CD14-positive monocyte (primary cell): ENCODE results near the gene TBC1D2. TPM values are rescaled to one million over a fixed set of nuclear protein-coding genes. Genes with fewer than 3 reads are reported as not detected.
A peak's percentile ranks its signal among the peaks of the same experiment; 100 is the strongest.

Experiments
- DNase-seq, 3 donors: peaks; one replicate each; pipeline ENCODE4 v3.0.0-alpha.2; 2011 to 2022
- H2AFZ ChIP-seq: 2 replicates; pipeline ENCODE4 v1.6.0; 2012; ENCODE audit warnings: mild to moderate bottlenecking, low read depth, low read length, inconsistent platforms; ENCODE audit not compliant: insufficient read depth, poor library complexity, severe bottlenecking
- H3K27ac ChIP-seq, 2 donors: 1 replicate in 1 of 2; 2 replicates in 1 of 2; pipeline ENCODE4 v1.5.1; 2012 to 2013; ENCODE audit warnings: low read length in 2 of 2, control low read depth in 1 of 2, inconsistent platforms in 1 of 2, low read depth in 1 of 2, mild to moderate bottlenecking in 1 of 2
- H3K27me3 ChIP-seq, 2 donors: one replicate each; pipeline versions ENCODE4 v1.6.0 to v1.6.1; 2011 to 2013; ENCODE audit warnings: low read length in 2 of 2; ENCODE audit not compliant: control insufficient read depth in 2 of 2, insufficient read depth in 2 of 2
- H3K36me3 ChIP-seq, 2 donors: replicated peaks in 1 of 2; 1 replicate in 1 of 2; 2 replicates in 1 of 2; pipeline versions ENCODE4 v1.5.1 to v1.6.1; 2012 to 2013; ENCODE audit warnings: low read length in 2 of 2, control low read depth in 1 of 2, inconsistent platforms in 1 of 2, mild to moderate bottlenecking in 1 of 2; ENCODE audit not compliant: insufficient read depth in 2 of 2, control insufficient read depth in 1 of 2
- H3K4me1 ChIP-seq, 2 donors: 1 replicate in 1 of 2; 2 replicates in 1 of 2; pipeline versions ENCODE4 v1.5.1 to v1.6.1; 2012 to 2013; ENCODE audit warnings: low read length in 2 of 2, control low read depth in 1 of 2, inconsistent platforms in 1 of 2, mild to moderate bottlenecking in 1 of 2, moderate library complexity in 1 of 2; ENCODE audit not compliant: insufficient read depth in 2 of 2, control insufficient read depth in 1 of 2
- H3K4me2 ChIP-seq: replicated peaks from 2 replicates; pipeline ENCODE3; 2012; ENCODE audit warnings: low read length, moderate library complexity, mild to moderate bottlenecking; ENCODE audit not compliant: poor library complexity, severe bottlenecking; ENCODE audit errors: extremely low read depth
- H3K4me3 ChIP-seq, 3 experiments: fragments of 200-600 bp in 1 of 3; sonication (generic) in 1 of 3; replicated peaks in 1 of 3; 1 replicate in 2 of 3; 2 replicates in 1 of 3; pipeline ENCODE4 v1.5.1; 2011 to 2013; ENCODE audit warnings: low read length in 3 of 3, mild to moderate bottlenecking in 3 of 3, control low read depth in 2 of 3, low read depth in 2 of 3, inconsistent platforms in 1 of 3, moderate library complexity in 1 of 3
- H3K79me2 ChIP-seq: 2 replicates; pipeline ENCODE4 v1.6.0; 2012; ENCODE audit warnings: mild to moderate bottlenecking, control low read depth, inconsistent platforms, low read length, moderate library complexity; ENCODE audit not compliant: insufficient read depth
- H3K9ac ChIP-seq: 2 replicates; pipeline ENCODE4 v1.6.0; 2017; ENCODE audit warnings: low read length, mild to moderate bottlenecking; ENCODE audit not compliant: insufficient read depth, poor library complexity, severe bottlenecking
- H3K9me3 ChIP-seq, 2 donors: replicated peaks in 1 of 2; 1 replicate in 1 of 2; 2 replicates in 1 of 2; pipeline versions ENCODE4 v1.5.1 to v1.6.1; 2012 to 2013; ENCODE audit warnings: low read length in 2 of 2, control low read depth in 1 of 2; ENCODE audit not compliant: control insufficient read depth in 1 of 2, insufficient read depth in 1 of 2
- H4K20me1 ChIP-seq: 2 replicates; pipeline ENCODE4 v1.6.0; 2012; ENCODE audit warnings: mild to moderate bottlenecking, low read length, control low read depth, moderate library complexity; ENCODE audit not compliant: insufficient read depth
- H3K27ac Mint-ChIP-seq, 7 donors: one replicate each; pipeline ENCODE4 v1.8.0; 2020; ENCODE audit warnings: mild to moderate bottlenecking in 7 of 7, mixed read lengths in 7 of 7, moderate library complexity in 6 of 7, inconsistent platforms in 2 of 7
- H3K27me3 Mint-ChIP-seq, 3 donors: one replicate each; pipeline ENCODE4 v1.8.0; 2021 to 2022; ENCODE audit warnings: low read depth in 3 of 3, mild to moderate bottlenecking in 3 of 3, mixed read lengths in 3 of 3, moderate library complexity in 3 of 3, inconsistent platforms in 1 of 3
- H3K36me3 Mint-ChIP-seq, 2 donors: one replicate each; pipeline ENCODE4 v1.8.0; 2020; ENCODE audit warnings: mixed read lengths in 2 of 2, inconsistent platforms in 1 of 2, mild to moderate bottlenecking in 1 of 2
- H3K4me1 Mint-ChIP-seq: one replicate; pipeline ENCODE4 v1.8.0; 2020; ENCODE audit warnings: mild to moderate bottlenecking, mixed read lengths
- H3K4me3 Mint-ChIP-seq, 2 donors: one replicate each; pipeline ENCODE4 v1.8.0; 2020; ENCODE audit warnings: mild to moderate bottlenecking in 2 of 2, mixed read lengths in 2 of 2, moderate library complexity in 1 of 2
- H3K9me3 Mint-ChIP-seq, 7 donors: one replicate each; pipeline ENCODE4 v1.8.0; 2020 to 2022; ENCODE audit warnings: mixed read lengths in 7 of 7, mild to moderate bottlenecking in 6 of 7, moderate library complexity in 6 of 7, inconsistent platforms in 2 of 7
- WGBS: methylation state at CpG from one replicate; pipeline ENCODE4 v1.1.5; 2013; ENCODE audit warnings: missing lambda C conversion rate; ENCODE audit not compliant: insufficient coverage; 5-methylcytosine and 5-hydroxymethylcytosine counted together
- intact Hi-C, 2 donors: fragments of 100-400 bp; cut with micrococcal nuclease; formaldehyde crosslinking; loops; one replicate each; pipeline versions ENCODE4 v1.15.0 to v1.15.1; 2023
- polyA plus RNA-seq, 3 donors: library from polyadenylated mRNA; depleted of rRNA in 1 of 3; unstranded in 2 of 3; stranded (reverse) in 1 of 3; fragments of 300-500 nt in 2 of 3; fragments of >200 nt in 1 of 3; fragmentation: Illumina TruSeq in 2 of 3; gene quantifications; 1 replicate in 2 of 3; 2 replicates in 1 of 3; pipeline ENCODE4 v1.2.3, GENCODE V29; 2012 to 2021
- TF ChIP-seq, protein P1 (sequence below): fragments of 200-600 bp; IDR thresholded peaks from one replicate; pipeline ENCODE4 v1.8.0; 2022; ENCODE audit warnings: antibody characterized with exemption, mild to moderate bottlenecking

The TBC1D2 gene
- polyA plus RNA-seq, 3 donors = 23.2 to 55.7 (median 34.4) TPM

DNA sequence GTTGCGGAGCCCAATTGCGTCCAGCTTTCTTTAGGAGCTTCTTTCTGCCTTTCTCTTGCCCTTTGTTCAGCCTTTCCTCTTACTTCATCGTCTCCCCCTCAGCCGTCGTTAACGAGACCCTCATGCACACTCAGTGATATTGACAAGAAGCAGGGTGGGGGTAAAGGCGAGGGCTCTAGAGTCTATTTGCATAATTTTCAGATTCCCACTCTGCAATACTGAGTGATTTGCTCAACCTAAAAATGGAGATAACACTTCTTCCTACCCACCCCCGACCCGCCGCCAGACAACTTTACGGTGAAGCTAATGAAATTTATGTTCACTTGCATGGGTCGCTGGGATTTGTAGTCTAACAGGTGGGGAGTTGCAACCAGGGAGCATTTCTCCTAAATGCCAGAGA is 1.3 kb upstream of the TBC1D2 start:
- Mint-ChIP-seq H3K4me1 (peaks cover 38% of the 10 kb centered on the region), H3K27ac (peak overlapping the region; percentile 95 to 99 (median 98)), H3K4me3 (peak overlapping the region; percentile 95 to 98), H3K9me3 (no peaks in the 10 kb centered on the region), H3K36me3 (peaks cover 14% of the 10 kb centered on the region in 2 donors), H3K27me3 (no peaks in the 10 kb centered on the region)
- H3K4me2 ChIP-seq = peak overlapping the region; percentile 93
- TF ChIP-seq, protein P1, sequence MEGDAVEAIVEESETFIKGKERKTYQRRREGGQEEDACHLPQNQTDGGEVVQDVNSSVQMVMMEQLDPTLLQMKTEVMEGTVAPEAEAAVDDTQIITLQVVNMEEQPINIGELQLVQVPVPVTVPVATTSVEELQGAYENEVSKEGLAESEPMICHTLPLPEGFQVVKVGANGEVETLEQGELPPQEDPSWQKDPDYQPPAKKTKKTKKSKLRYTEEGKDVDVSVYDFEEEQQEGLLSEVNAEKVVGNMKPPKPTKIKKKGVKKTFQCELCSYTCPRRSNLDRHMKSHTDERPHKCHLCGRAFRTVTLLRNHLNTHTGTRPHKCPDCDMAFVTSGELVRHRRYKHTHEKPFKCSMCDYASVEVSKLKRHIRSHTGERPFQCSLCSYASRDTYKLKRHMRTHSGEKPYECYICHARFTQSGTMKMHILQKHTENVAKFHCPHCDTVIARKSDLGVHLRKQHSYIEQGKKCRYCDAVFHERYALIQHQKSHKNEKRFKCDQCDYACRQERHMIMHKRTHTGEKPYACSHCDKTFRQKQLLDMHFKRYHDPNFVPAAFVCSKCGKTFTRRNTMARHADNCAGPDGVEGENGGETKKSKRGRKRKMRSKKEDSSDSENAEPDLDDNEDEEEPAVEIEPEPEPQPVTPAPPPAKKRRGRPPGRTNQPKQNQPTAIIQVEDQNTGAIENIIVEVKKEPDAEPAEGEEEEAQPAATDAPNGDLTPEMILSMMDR = no peak
- H3K9me3 ChIP-seq = no peaks in the 10 kb centered on the region
- H3K27me3 ChIP-seq = no peaks in the 10 kb centered on the region
- H3K79me2 ChIP-seq = peaks cover 51% of the 10 kb centered on the region
- peaks cover 40 to 41% of the 10 kb centered on the region in 2 donors for H3K4me1 ChIP-seq
- intact Hi-C loops = loop anchor here (5.0 to 10.0 kb wide), 5 partner anchors 132 to 334 kb away; partner anchors contain the start of genes TRMO (in 2 of the 2), NANS (in 1 of the 2) and TRIM14 (in 1 of the 2)
- H4K20me1 ChIP-seq = peaks cover 3% of the 10 kb centered on the region
- 0% methylated on average over 2 of the region's 12 CpGs for WGBS
- H3K27ac ChIP-seq = peak overlapping the region; percentile 93 to 96
- H3K4me3 ChIP-seq = peak overlapping the region; percentile 57 to 98 (median 86)
- DNase-seq = no peak
- peak overlapping the region; percentile 86 for H3K9ac ChIP-seq
- H3K36me3 ChIP-seq = peaks cover 0 to 5% of the 10 kb centered on the region in 2 donors
- peak overlapping the region; percentile 96 for H2AFZ ChIP-seq

DNA sequence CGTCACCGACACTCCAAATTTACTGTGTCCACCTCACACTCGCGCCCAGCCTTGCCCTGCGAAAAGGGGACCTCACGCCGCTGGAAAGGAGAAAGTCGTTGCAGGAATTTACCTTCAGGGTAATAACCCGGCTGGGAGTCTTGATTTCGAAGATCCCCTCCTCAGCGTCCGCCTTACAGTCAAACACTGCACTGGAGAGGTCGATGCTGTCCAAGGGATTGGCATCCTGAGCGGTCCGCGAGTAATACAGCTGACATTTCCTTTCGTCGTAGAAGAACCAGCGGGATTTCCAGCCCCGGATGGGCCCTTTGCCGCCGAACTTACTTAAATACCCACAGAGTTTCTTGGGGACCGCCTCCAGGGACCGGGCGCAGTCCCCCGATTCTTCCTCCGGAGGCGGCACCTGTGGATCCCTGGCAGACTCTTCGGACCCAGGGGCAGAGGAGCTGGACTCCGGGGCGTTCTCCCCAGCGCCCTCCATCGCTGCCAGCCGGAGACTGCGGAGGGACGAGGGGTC is 330 bp downstream of the TBC1D2 start:
- intact Hi-C loops = loop anchor here (5.0 to 10.0 kb wide), 5 partner anchors 130 to 333 kb away; partner anchors contain the start of genes TRMO (in 2 of the 2), NANS (in 1 of the 2) and TRIM14 (in 1 of the 2)
- WGBS = 0% methylated on average over 33 of the region's 36 CpGs
- peaks cover 0 to under 1% (median 0%) of the 10 kb centered on the region in 3 donors for H3K27me3 Mint-ChIP-seq

More for the DNA sequence above, 330 bp downstream of the TBC1D2 start:
- Histone ChIP-seq H4K20me1 (peaks cover 3% of the 10 kb centered on the region), H3K27me3 (no peaks in the 10 kb centered on the region), H3K9ac (peak overlapping the region; percentile 86), H3K79me2 (peaks cover 66% of the 10 kb centered on the region), H3K36me3 (peaks cover 0 to 14% of the 10 kb centered on the region in 2 donors), H3K4me2 (peak overlapping the region; percentile 93), H3K27ac (peak overlapping the region; percentile 93 to 96), H3K4me1 (peaks cover 56 to 58% of the 10 kb centered on the region in 2 donors), H3K4me3 (peak overlapping the region; percentile 57 to 98 (median 86)), H3K9me3 (no peaks in the 10 kb centered on the region), H2AFZ (peak overlapping the region; percentile 96)
- Mint-ChIP-seq H3K36me3 (peaks cover 22 to 28% of the 10 kb centered on the region in 2 donors), H3K9me3 (no peaks in the 10 kb centered on the region), H3K4me3 (peak overlapping the region; percentile 95 to 98), H3K4me1 (peaks cover 55% of the 10 kb centered on the region), H3K27ac (peak overlapping the region; percentile 88 to 99 (median 96))
- TF ChIP-seq, protein P1 = no peak
- DNase-seq = peak in 1 of 3 donors; percentile 33
